ENCODE measurements around the gene NEUROG3. TPM values are rescaled to one million over a fixed set of nuclear protein-coding genes. Genes with fewer than 3 reads are reported as not detected.

NEUROG3 gene
- total RNA-seq: not detected

GRCh38 chr10:69573056-69573806 is at the start of gene NEUROG3:
Gene NEUROG3, minus strand, starts transcription at chr10:69573422. Its CDS starts 379 bp downstream, at chr10:69573043.
- DNase-seq: no peak

GRCh38 chr10:69620625-69621024 is 47.4 kb upstream of the NEUROG3 start:
- DNase-seq: no peak

GRCh38 chr10:69619626-69620025 is 46.4 kb upstream of the NEUROG3 start:
- no peak for DNase-seq

- no peak for DNase-seq
These were observed 45.5 kb upstream of the NEUROG3 start for GRCh38 chr10:69618746-69619145.

- DNase-seq: no peak
These were observed 43.1 kb upstream of the NEUROG3 start for GRCh38 chr10:69616358-69616757.

- DNase-seq: no peak
These were observed 40.9 kb upstream of the NEUROG3 start for GRCh38 chr10:69614130-69614529.

GRCh38 chr10:69612760-69613159 is 39.5 kb upstream of the NEUROG3 start:
- no peak for DNase-seq

- no peak for DNase-seq
These were observed 35.9 kb upstream of the NEUROG3 start for GRCh38 chr10:69609077-69609476.

- DNase-seq: no peak
These were observed 27.6 kb upstream of the NEUROG3 start for GRCh38 chr10:69600761-69601330.

- no peak for DNase-seq
These were observed 15.1 kb upstream of the NEUROG3 start for GRCh38 chr10:69588358-69588757.

GRCh38 chr10:69584624-69585023 is 11.4 kb upstream of the NEUROG3 start:
- DNase-seq: no peak

- no peak for DNase-seq
These were observed 9.9 kb upstream of the NEUROG3 start for GRCh38 chr10:69583106-69583505.

- no peak for DNase-seq
These were observed 7.2 kb upstream of the NEUROG3 start for GRCh38 chr10:69580435-69580834.

- DNase-seq: no peak
These were observed 6.3 kb upstream of the NEUROG3 start for GRCh38 chr10:69579464-69580060.

- DNase-seq: no peak
These were observed 5.3 kb upstream of the NEUROG3 start for GRCh38 chr10:69578508-69578991.

GRCh38 chr10:69577268-69578232 is 4.3 kb upstream of the NEUROG3 start:
- no peak for DNase-seq

- DNase-seq: no peak
These were observed 3.3 kb upstream of the NEUROG3 start for GRCh38 chr10:69576334-69577011.

GRCh38 chr10:69575164-69575722 is 2.0 kb upstream of the NEUROG3 start:
- DNase-seq: no peak

- DNase-seq: no peak
These were observed 1.4 kb upstream of the NEUROG3 start for GRCh38 chr10:69574571-69574978.

- DNase-seq: no peak
These were observed 815 bp downstream of the NEUROG3 start for GRCh38 chr10:69572159-69573055.
